Common myeloid progenitor, CD34-positive (primary cell): ENCODE data around the gene PLAGL2.

ENCODE experiments used
- CTCF ChIA-PET: fragments of 350-600 bp; sonication (Branson Sonifier 250); formaldehyde crosslinking; loops from one replicate; lab custom pipeline; 2021; ENCODE audit warnings: antibody characterized with exemption; lab: Charles Lee
- POLR2A ChIA-PET: fragments of 350-600 bp; sonication (Branson Sonifier 250); formaldehyde crosslinking; loops from one replicate; lab custom pipeline; 2021; ENCODE audit warnings: antibody characterized with exemption; lab: Charles Lee
- DNase-seq, 3 donors: peaks; one replicate each; pipeline versions ENCODE4 v3.0.0 to v3.0.0-alpha.2; 2013
- H3K27ac ChIP-seq, 2 experiments: 1 replicate in 1 of 2; 2 replicates in 1 of 2; pipeline ENCODE4 v1.7.0; 2013; ENCODE audit warnings: inconsistent platforms in 2 of 2, low read length in 2 of 2, mild to moderate bottlenecking in 2 of 2, low read depth in 1 of 2, moderate library complexity in 1 of 2; ENCODE audit not compliant: severe bottlenecking in 2 of 2, insufficient read depth in 1 of 2, poor library complexity in 1 of 2
- H3K27me3 ChIP-seq, 5 experiments: replicated peaks in 2 of 5; 1 replicate in 3 of 5; 2 replicates in 2 of 5; pipeline versions ENCODE4 v1.6.1 to v1.7.0; 2013; ENCODE audit warnings: low read length in 4 of 5, mild to moderate bottlenecking in 2 of 5, moderate library complexity in 2 of 5, inconsistent platforms in 1 of 5; ENCODE audit not compliant: insufficient read depth in 5 of 5, control insufficient read depth in 4 of 5
- H3K36me3 ChIP-seq, 4 experiments: 1 replicate in 2 of 4; 2 replicates in 2 of 4; pipeline versions ENCODE4 v1.6.1 to v1.7.0; 2013; ENCODE audit warnings: low read length in 3 of 4, control low read depth in 1 of 4, mild to moderate bottlenecking in 1 of 4; ENCODE audit not compliant: control insufficient read depth in 4 of 4, insufficient read depth in 4 of 4
- H3K4me1 ChIP-seq, 4 experiments: 1 replicate in 3 of 4; 2 replicates in 1 of 4; pipeline versions ENCODE4 v1.6.1 to v1.7.1; 2013; ENCODE audit warnings: low read length in 3 of 4, mild to moderate bottlenecking in 3 of 4, control low read depth in 1 of 4, inconsistent platforms in 1 of 4, moderate library complexity in 1 of 4; ENCODE audit not compliant: control insufficient read depth in 4 of 4, insufficient read depth in 4 of 4; ENCODE audit errors: control extremely low read depth in 1 of 4
- H3K4me3 ChIP-seq, 7 experiments: 1 replicate in 4 of 7; 2 replicates in 3 of 7; pipeline versions ENCODE4 v1.5.1 to v1.7.0; 2013; ENCODE audit warnings: mild to moderate bottlenecking in 7 of 7, low read length in 6 of 7, moderate library complexity in 6 of 7, inconsistent platforms in 2 of 7, low read depth in 2 of 7, control low read depth in 1 of 7; ENCODE audit not compliant: insufficient read depth in 4 of 7, control insufficient read depth in 1 of 7; ENCODE audit errors: extremely low read depth in 1 of 7
- H3K9me3 ChIP-seq, 5 experiments: 1 replicate in 4 of 5; 2 replicates in 1 of 5; pipeline versions ENCODE4 v1.6.1 to v1.7.1; 2013; ENCODE audit warnings: low read length in 4 of 5, mild to moderate bottlenecking in 2 of 5, inconsistent platforms in 1 of 5, low read depth in 1 of 5, moderate library complexity in 1 of 5; ENCODE audit not compliant: control insufficient read depth in 4 of 5, insufficient read depth in 2 of 5; ENCODE audit errors: control extremely low read depth in 1 of 5
- WGBS: methylation state at CpG from one replicate; pipeline ENCODE4 v1.1.5; 2013; ENCODE audit not compliant: insufficient coverage; 5-methylcytosine and 5-hydroxymethylcytosine counted together

The PLAGL2 gene

GRCh38 chr20:32236048-32236533 is 28.5 kb upstream of the PLAGL2 start:
- Histone ChIP-seq H3K27ac (no peak overlapping the region), H3K4me3 (no peak overlapping the region), H3K27me3 (no peaks in the 10 kb centered on the region), H3K36me3 (peaks cover 0 to 62% (median 37%) of the 10 kb centered on the region in 4 experiments), H3K4me1 (peaks cover 2 to 16% (median 9%) of the 10 kb centered on the region in 4 experiments), H3K9me3 (no peaks in the 10 kb centered on the region)
- ChIA-PET POLR2A (no interaction called here), CTCF (interaction anchor here (1.0 kb wide), 1 partner anchor 13 kb away, joined by 3 read pairs; no protein-coding TSS in a partner anchor)
- WGBS: 96% methylated on average over 3 of the region's 3 CpGs
- no peak for DNase-seq

GRCh38 chr20:32235331-32236047 is 27.9 kb upstream of the PLAGL2 start:
- 93% methylated on average over 6 of the region's 6 CpGs for WGBS
- Histone ChIP-seq H3K36me3 (peaks cover 3 to 68% (median 43%) of the 10 kb centered on the region in 4 experiments), H3K4me3 (no peak overlapping the region), H3K27ac (no peak overlapping the region), H3K27me3 (no peaks in the 10 kb centered on the region), H3K4me1 (peaks cover 2 to 16% (median 9%) of the 10 kb centered on the region in 4 experiments), H3K9me3 (no peaks in the 10 kb centered on the region)
- ChIA-PET POLR2A (no interaction called here), CTCF (interaction anchor here (1.0 kb wide), 1 partner anchor 13 kb away, joined by 3 read pairs; no protein-coding TSS in a partner anchor)
- no peak for DNase-seq

GRCh38 chr20:32234135-32234808 is 26.7 kb upstream of the PLAGL2 start:
- Histone ChIP-seq H3K9me3 (no peaks in the 10 kb centered on the region), H3K4me1 (peaks cover 2 to 16% (median 9%) of the 10 kb centered on the region in 4 experiments), H3K27me3 (no peaks in the 10 kb centered on the region), H3K4me3 (no peak overlapping the region), H3K27ac (no peak overlapping the region), H3K36me3 (peaks cover 3 to 71% (median 43%) of the 10 kb centered on the region in 4 experiments)
- POLR2A ChIA-PET: no interaction called here
- CTCF ChIA-PET: interaction anchor here (1.0 kb wide), 1 partner anchor 79 kb away, joined by 3 read pairs; no protein-coding TSS in a partner anchor
- 97% methylated on average over 11 of the region's 13 CpGs for WGBS
- DNase-seq: peak in 2 of 3 donors; percentile 16 to 34

- Histone ChIP-seq H3K27ac (no peak overlapping the region), H3K4me3 (no peak overlapping the region), H3K36me3 (peaks cover 3 to 75% (median 49%) of the 10 kb centered on the region in 4 experiments), H3K27me3 (no peaks in the 10 kb centered on the region), H3K4me1 (peaks cover 2 to 16% (median 9%) of the 10 kb centered on the region in 4 experiments), H3K9me3 (no peaks in the 10 kb centered on the region)
- CTCF ChIA-PET: interaction anchor here (1.0 kb wide), 1 partner anchor 78 kb away, joined by 3 read pairs; no protein-coding TSS in a partner anchor
- WGBS: 98% methylated on average over 9 of the region's 9 CpGs
- no peak for DNase-seq
- POLR2A ChIA-PET: interaction anchor here (0.8 kb wide), 1 partner anchor 8 kb away, joined by 3 read pairs; no protein-coding TSS in a partner anchor
Measured at GRCh38 chr20:32233286-32233685, 25.7 kb upstream of the PLAGL2 start.

GRCh38 chr20:32232326-32232886 is 24.9 kb upstream of the PLAGL2 start:
- H3K4me3 ChIP-seq: no peak overlapping the region
- H3K9me3 ChIP-seq: no peaks in the 10 kb centered on the region
- H3K27ac ChIP-seq: no peak overlapping the region
- no peaks in the 10 kb centered on the region for H3K27me3 ChIP-seq
- H3K36me3 ChIP-seq: peaks cover 3 to 82% (median 56%) of the 10 kb centered on the region in 4 experiments
- ChIA-PET POLR2A (interaction anchor here (0.8 kb wide), 1 partner anchor 9 kb away, joined by 3 read pairs; no protein-coding TSS in a partner anchor), CTCF (interaction anchor here (0.9 to 1.8 kb wide), 2 partner anchors 9 kb away, joined by 3 to 6 read pairs; no protein-coding TSS in a partner anchor)
- H3K4me1 ChIP-seq: peaks cover 2 to 16% (median 9%) of the 10 kb centered on the region in 4 experiments
- DNase-seq: no peak

DNA sequence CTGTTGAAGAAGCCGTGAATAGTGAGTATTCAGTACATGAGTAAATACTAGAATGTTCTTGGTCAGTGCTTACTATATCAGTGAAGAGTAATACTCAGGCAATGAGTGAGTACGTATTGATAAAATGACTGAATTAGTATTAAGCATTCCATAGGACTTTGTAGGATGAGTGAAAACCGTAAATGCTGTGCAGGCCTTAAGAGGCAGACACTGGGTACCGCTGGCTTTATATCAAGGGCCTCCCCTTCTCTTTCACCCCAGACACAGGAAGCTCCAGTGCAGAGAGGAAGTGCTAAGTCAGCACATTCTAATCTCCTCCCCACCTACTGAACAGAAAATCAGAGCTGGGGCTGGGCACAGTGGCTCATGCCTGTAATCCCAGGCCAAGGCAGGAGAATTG is 24.3 kb upstream of the PLAGL2 start:
- Histone ChIP-seq H3K4me1 (peaks cover 2 to 16% (median 9%) of the 10 kb centered on the region in 4 experiments), H3K36me3 (peaks cover 3 to 79% (median 58%) of the 10 kb centered on the region in 4 experiments), H3K27ac (no peak overlapping the region), H3K27me3 (no peaks in the 10 kb centered on the region), H3K9me3 (no peaks in the 10 kb centered on the region), H3K4me3 (no peak overlapping the region)
- DNase-seq: peak; percentile 26 to 71 (median 70)
- CTCF ChIA-PET: interaction anchor here (0.9 to 1.8 kb wide), 3 partner anchors 8 to 10 kb away, joined by 3 to 6 read pairs (median 3); no protein-coding TSS in a partner anchor
- POLR2A ChIA-PET: no interaction called here
- 89% methylated on average over 2 of the region's 4 CpGs for WGBS
